NCI-H1436 (cell line): ENCODE results near the gene KCNMB3.

Experiments
- DNase-seq: peaks from one replicate; lab custom pipeline; 2025; lab: John Stamatoyannopoulos, UW

KCNMB3 gene

GRCh38 chr3:179196098-179196497, 54.8 kb downstream of the KCNMB3 start:
- no peak for DNase-seq

DNA sequence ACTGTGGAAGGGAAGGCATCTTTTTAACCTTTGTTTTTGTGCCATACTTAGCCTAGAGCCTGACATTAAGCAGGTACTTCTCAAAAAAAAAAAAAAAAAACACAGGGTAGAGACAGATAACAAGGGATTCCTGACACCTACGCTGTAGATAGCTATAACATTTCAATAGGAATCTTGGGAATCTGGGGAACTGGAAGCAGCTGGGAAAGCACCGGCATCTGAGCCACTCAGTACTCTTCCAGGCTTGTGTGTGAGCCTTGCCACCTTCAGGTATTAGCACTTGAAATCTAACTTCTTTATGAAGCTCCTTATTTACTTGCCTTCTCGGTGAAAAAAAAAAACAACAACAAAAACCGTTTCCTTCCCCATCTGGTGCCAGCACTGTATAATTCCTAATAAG, 56.0 kb downstream of the KCNMB3 start:
- DNase-seq = no peak
